Stimulated activated effector memory CD8-positive, alpha-beta T cell treated with anti-CD3 and anti-CD28 coated beads, Interleukin-12 subunit alpha, Interleukin-12 subunit beta, amount 100 ng/mL, for 72 hours (primary cell): ENCODE data around the gene TAGLN2.

Experiments
- ATAC-seq: fragments of 150-1000 bp; cut with Tn5 transposase; 2 replicates; pipeline ENCODE4 v1.10.0; 2021
- DNase-seq, 2 donors: peaks; one replicate each; pipeline ENCODE4 v3.0.0; 2021 to 2022; ENCODE audit warnings: low spot score in 2 of 2
- H3K27ac Mint-ChIP-seq: one replicate; pipeline ENCODE4 v1.8.0; 2022; ENCODE audit warnings: mild to moderate bottlenecking, mixed read lengths
- H3K36me3 Mint-ChIP-seq: one replicate; pipeline ENCODE4 v1.8.0; 2022; ENCODE audit warnings: mild to moderate bottlenecking, mixed read lengths
- H3K4me1 Mint-ChIP-seq: one replicate; pipeline ENCODE4 v1.8.0; 2022; ENCODE audit warnings: mixed read lengths
- H3K4me3 Mint-ChIP-seq: one replicate; pipeline ENCODE4 v1.8.0; 2022; ENCODE audit warnings: mild to moderate bottlenecking, mixed read lengths
- H3K9me3 Mint-ChIP-seq: one replicate; pipeline ENCODE4 v1.8.0; 2022; ENCODE audit warnings: mixed read lengths

TAGLN2 gene

GRCh38 chr1:159891275-159892157 lies 33.8 kb downstream of the TAGLN2 start:
- Mint-ChIP-seq H3K4me1 (peaks cover 23% of the 10 kb centered on the region), H3K4me3 (no peak overlapping the region), H3K36me3 (peaks cover 4% of the 10 kb centered on the region), H3K27ac (no peak overlapping the region), H3K9me3 (no peaks in the 10 kb centered on the region)
- ATAC-seq, result peak; percentile 93
- DNase-seq, result peak; percentile 70 to 86

- no peaks in the 10 kb centered on the region for H3K9me3 Mint-ChIP-seq
- no peak for ATAC-seq
- peaks cover 4% of the 10 kb centered on the region for H3K36me3 Mint-ChIP-seq
- H3K27ac Mint-ChIP-seq, result peak overlapping the region; percentile 33
- DNase-seq, result no peak
- peaks cover 18% of the 10 kb centered on the region for H3K4me1 Mint-ChIP-seq
- no peak overlapping the region for H3K4me3 Mint-ChIP-seq
Observed at GRCh38 chr1:159890390-159890789, 34.9 kb downstream of the TAGLN2 start.

GRCh38 chr1:159889821-159890252 lies 35.5 kb downstream of the TAGLN2 start:
- H3K4me1 Mint-ChIP-seq, result peaks cover 18% of the 10 kb centered on the region
- DNase-seq (no peak), ATAC-seq (peak; percentile 78)
- H3K4me3 Mint-ChIP-seq, result no peak overlapping the region
- H3K27ac Mint-ChIP-seq, result peak overlapping the region; percentile 33
- peaks cover 4% of the 10 kb centered on the region for H3K36me3 Mint-ChIP-seq
- H3K9me3 Mint-ChIP-seq, result no peaks in the 10 kb centered on the region

- Mint-ChIP-seq H3K4me1 (peaks cover 18% of the 10 kb centered on the region), H3K9me3 (no peaks in the 10 kb centered on the region), H3K4me3 (no peak overlapping the region), H3K36me3 (peaks cover 4% of the 10 kb centered on the region), H3K27ac (peak overlapping the region; percentile 33)
- ATAC-seq, result no peak
- DNase-seq, result no peak
Observed at GRCh38 chr1:159889202-159889601, 36.1 kb downstream of the TAGLN2 start.

GRCh38 chr1:159884296-159884695 lies 41.0 kb downstream of the TAGLN2 start:
- Mint-ChIP-seq H3K4me3 (no peak overlapping the region), H3K4me1 (peaks cover under 1% of the 10 kb centered on the region), H3K36me3 (no peaks in the 10 kb centered on the region), H3K27ac (no peak overlapping the region), H3K9me3 (no peaks in the 10 kb centered on the region)
- no peak for DNase-seq
- ATAC-seq, result no peak

- H3K4me3 Mint-ChIP-seq, result no peak overlapping the region
- no peak overlapping the region for H3K27ac Mint-ChIP-seq
- DNase-seq (no peak), ATAC-seq (no peak)
- H3K36me3 Mint-ChIP-seq, result no peaks in the 10 kb centered on the region
- no peaks in the 10 kb centered on the region for H3K9me3 Mint-ChIP-seq
- H3K4me1 Mint-ChIP-seq, result no peaks in the 10 kb centered on the region
Observed at GRCh38 chr1:159883134-159883533, 42.2 kb downstream of the TAGLN2 start.

GRCh38 chr1:159882527-159882862 lies 42.8 kb downstream of the TAGLN2 start:
- Mint-ChIP-seq H3K36me3 (no peaks in the 10 kb centered on the region), H3K4me1 (no peaks in the 10 kb centered on the region), H3K9me3 (no peaks in the 10 kb centered on the region), H3K4me3 (no peak overlapping the region), H3K27ac (no peak overlapping the region)
- DNase-seq (no peak), ATAC-seq (no peak)

- Mint-ChIP-seq H3K27ac (no peak overlapping the region), H3K9me3 (no peaks in the 10 kb centered on the region), H3K4me1 (no peaks in the 10 kb centered on the region), H3K36me3 (no peaks in the 10 kb centered on the region), H3K4me3 (no peak overlapping the region)
- DNase-seq, result no peak
- no peak for ATAC-seq
Observed at GRCh38 chr1:159881622-159882526, 43.4 kb downstream of the TAGLN2 start.

- DNase-seq (no peak), ATAC-seq (no peak)
- H3K9me3 Mint-ChIP-seq, result no peaks in the 10 kb centered on the region
- no peaks in the 10 kb centered on the region for H3K4me1 Mint-ChIP-seq
- H3K27ac Mint-ChIP-seq, result no peak overlapping the region
- no peak overlapping the region for H3K4me3 Mint-ChIP-seq
- no peaks in the 10 kb centered on the region for H3K36me3 Mint-ChIP-seq
Observed at GRCh38 chr1:159880430-159880829, 44.9 kb downstream of the TAGLN2 start.

- Mint-ChIP-seq H3K27ac (no peak overlapping the region), H3K36me3 (no peaks in the 10 kb centered on the region), H3K4me1 (no peaks in the 10 kb centered on the region), H3K9me3 (no peaks in the 10 kb centered on the region), H3K4me3 (no peak overlapping the region)
- no peak for DNase-seq
- no peak for ATAC-seq
Observed at GRCh38 chr1:159879977-159880376, 45.3 kb downstream of the TAGLN2 start.

GRCh38 chr1:159879136-159879535 lies 46.2 kb downstream of the TAGLN2 start:
- H3K4me3 Mint-ChIP-seq, result no peak overlapping the region
- no peak overlapping the region for H3K27ac Mint-ChIP-seq
- no peaks in the 10 kb centered on the region for H3K4me1 Mint-ChIP-seq
- no peaks in the 10 kb centered on the region for H3K36me3 Mint-ChIP-seq
- ATAC-seq, result no peak
- DNase-seq, result no peak
- H3K9me3 Mint-ChIP-seq, result no peaks in the 10 kb centered on the region

- Mint-ChIP-seq H3K27ac (no peak overlapping the region), H3K9me3 (no peaks in the 10 kb centered on the region), H3K36me3 (peaks cover 4% of the 10 kb centered on the region), H3K4me1 (no peaks in the 10 kb centered on the region), H3K4me3 (no peak overlapping the region)
- no peak for ATAC-seq
- no peak for DNase-seq
Observed at GRCh38 chr1:159877695-159878444, 47.4 kb downstream of the TAGLN2 start.

- Mint-ChIP-seq H3K36me3 (peaks cover 6% of the 10 kb centered on the region), H3K4me3 (no peak overlapping the region), H3K4me1 (peaks cover 13% of the 10 kb centered on the region), H3K27ac (no peak overlapping the region), H3K9me3 (no peaks in the 10 kb centered on the region)
- DNase-seq (no peak), ATAC-seq (no peak)
Observed at GRCh38 chr1:159873530-159874143, 51.7 kb downstream of the TAGLN2 start.

- H3K9me3 Mint-ChIP-seq, result no peaks in the 10 kb centered on the region
- H3K36me3 Mint-ChIP-seq, result peaks cover 6% of the 10 kb centered on the region
- ATAC-seq (no peak), DNase-seq (no peak)
- no peak overlapping the region for H3K4me3 Mint-ChIP-seq
- H3K27ac Mint-ChIP-seq, result no peak overlapping the region
- peaks cover 13% of the 10 kb centered on the region for H3K4me1 Mint-ChIP-seq
Observed at GRCh38 chr1:159872891-159873290, 52.4 kb downstream of the TAGLN2 start.

GRCh38 chr1:159870704-159871103 lies 54.6 kb downstream of the TAGLN2 start:
- Mint-ChIP-seq H3K36me3 (peaks cover 6% of the 10 kb centered on the region), H3K4me1 (peaks cover 24% of the 10 kb centered on the region)

More at GRCh38 chr1:159870704-159871103, 54.6 kb downstream of the TAGLN2 start:
- ATAC-seq (no peak), DNase-seq (no peak)
- H3K27ac Mint-ChIP-seq, result peak overlapping the region; percentile 13
- H3K4me3 Mint-ChIP-seq, result no peak overlapping the region
- no peaks in the 10 kb centered on the region for H3K9me3 Mint-ChIP-seq
